Endothelial cell of umbilical vein (primary cell): ENCODE data around the gene INTS2. TPM values are rescaled to one million over a fixed set of nuclear protein-coding genes. Genes with fewer than 3 reads are reported as not detected.
"Not testable (repeated sequence)": the region's sequence is repeated elsewhere in the genome, so short reads cannot be mapped to it uniquely, and the experiment has no call there.

Experiments
- BruUV-seq: library from RNA; stranded (reverse); fragments of 400-500 nt; replicated peaks from 2 replicates; lab custom pipeline; 2021; lab: Mats Ljungman, UMichigan
- CTCF ChIA-PET: fragments of 300-600, 350-600 bp; sonication (Branson Sonifier 250); formaldehyde crosslinking; loops from one replicate; lab custom pipeline; 2021; ENCODE audit warnings: antibody characterized with exemption, inconsistent platforms; lab: Charles Lee
- POLR2A ChIA-PET: fragments of 300-600, 350-600 bp; sonication (Branson Sonifier 250); formaldehyde crosslinking; loops from one replicate; lab custom pipeline; 2021; ENCODE audit warnings: antibody characterized with exemption, inconsistent platforms; lab: Charles Lee
- DNase-seq: peaks from one replicate; pipeline ENCODE4 v3.0.0-alpha.2; 2011; ENCODE audit warnings: low read depth, low spot score
- FAIRE-seq: peaks from 2 replicates; lab custom pipeline; 2011; peaks lifted over from hg19 to GRCh38; lab: Jason Lieb, UNC
- H2AFZ ChIP-seq: 2 replicates; pipeline ENCODE4 v1.6.0; 2012; ENCODE audit warnings: low read depth, low read length, control low read depth, inconsistent platforms
- H3K27ac ChIP-seq: 2 replicates; pipeline ENCODE4 v1.5.1; 2011; ENCODE audit warnings: low read depth, mild to moderate bottlenecking, control low read depth, low read length, moderate library complexity; ENCODE audit not compliant: insufficient read depth
- H3K27me3 ChIP-seq, 2 experiments: 2 replicates each; pipeline versions ENCODE4 v1.6.0 to v1.6.1; 2011; ENCODE audit warnings: low read length in 2 of 2, mixed read lengths in 1 of 2; ENCODE audit not compliant: control insufficient read depth in 2 of 2, insufficient read depth in 2 of 2
- H3K36me3 ChIP-seq, 2 experiments: 2 replicates in 1 of 2; 3 replicates in 1 of 2; pipeline ENCODE4 v1.5.1; 2011; ENCODE audit warnings: low read length in 2 of 2, mild to moderate bottlenecking in 1 of 2, moderate library complexity in 1 of 2; ENCODE audit not compliant: control insufficient read depth in 2 of 2, insufficient read depth in 2 of 2; ENCODE audit errors: extremely low read depth in 1 of 2
- H3K4me1 ChIP-seq: 3 replicates; pipeline ENCODE4 v1.5.1; 2011; ENCODE audit warnings: mild to moderate bottlenecking, low read length; ENCODE audit not compliant: control insufficient read depth, insufficient read depth; ENCODE audit errors: extremely low read depth
- H3K4me2 ChIP-seq: 2 replicates; pipeline ENCODE4 v1.6.1; 2011; ENCODE audit warnings: low read length, control low read depth, mixed read lengths; ENCODE audit not compliant: insufficient read depth
- H3K4me3 ChIP-seq, 3 experiments: fragments of 200-600 bp in 1 of 3; sonication (generic), shearing (Covaris generic) in 1 of 3; replicated peaks in 1 of 3; 2 replicates each; pipeline ENCODE4 v1.5.1; 2011 to 2016; ENCODE audit warnings: control low read depth in 3 of 3, low read length in 3 of 3, mild to moderate bottlenecking in 2 of 3, inconsistent platforms in 1 of 3, low read depth in 1 of 3, moderate library complexity in 1 of 3; ENCODE audit not compliant: insufficient read depth in 1 of 3
- H3K79me2 ChIP-seq: 2 replicates; pipeline ENCODE4 v1.6.0; 2012; ENCODE audit warnings: low read length, inconsistent platforms; ENCODE audit not compliant: control insufficient read depth, insufficient read depth
- H3K9ac ChIP-seq: replicated peaks from 2 replicates; pipeline ENCODE3; 2011; ENCODE audit warnings: low read length, control low read depth; ENCODE audit not compliant: insufficient read depth; ENCODE audit errors: extremely low read depth
- H3K9me1 ChIP-seq: replicated peaks from 3 replicates; pipeline ENCODE4 v1.6.0; 2011; ENCODE audit warnings: mild to moderate bottlenecking, low read length; ENCODE audit not compliant: control insufficient read depth, insufficient read depth; ENCODE audit errors: extremely low read depth
- H3K9me3 ChIP-seq: replicated peaks from 2 replicates; pipeline ENCODE4 v1.5.1; 2012; ENCODE audit warnings: low read length, inconsistent platforms; ENCODE audit not compliant: control insufficient read depth, insufficient read depth
- H4K20me1 ChIP-seq: replicated peaks from 2 replicates; pipeline ENCODE3; 2011; ENCODE audit warnings: mild to moderate bottlenecking, low read length; ENCODE audit not compliant: control insufficient read depth, insufficient read depth; ENCODE audit errors: extremely low read depth
- EZH2 ChIP-seq: IDR thresholded peaks from 2 replicates; pipeline ENCODE4 v1.6.1; 2012; ENCODE audit warnings: borderline replicate concordance, low read depth, mild to moderate bottlenecking, moderate library complexity, low read length, inconsistent platforms; ENCODE audit not compliant: severe bottlenecking
- FOS ChIP-seq: IDR thresholded peaks from 2 replicates; pipeline ENCODE4 v1.6.1; 2011; ENCODE audit warnings: mild to moderate bottlenecking, low read length, moderate library complexity, borderline replicate concordance; ENCODE audit not compliant: insufficient read depth
- GATA2 ChIP-seq: IDR thresholded peaks from 2 replicates; pipeline ENCODE4 v1.7.0; 2011; ENCODE audit warnings: low read depth, mild to moderate bottlenecking, moderate library complexity, mixed read lengths, low read length; ENCODE audit not compliant: insufficient read length, insufficient read depth
- JUN ChIP-seq: IDR thresholded peaks from 2 replicates; pipeline ENCODE4 v1.6.1; 2011; ENCODE audit warnings: borderline replicate concordance, low read depth; ENCODE audit not compliant: insufficient read length, insufficient read depth
- MYC ChIP-seq: IDR thresholded peaks from one replicate; pipeline ENCODE4 v1.6.1; 2011; ENCODE audit warnings: mild to moderate bottlenecking, low read depth, low read length
- POLR2A ChIP-seq: IDR thresholded peaks from 2 replicates; pipeline ENCODE4 v1.6.1; 2012; ENCODE audit warnings: low read depth, mild to moderate bottlenecking, control low read depth, low read length
- POLR2AphosphoS5 ChIP-seq: IDR thresholded peaks from 2 replicates; pipeline ENCODE4 v1.6.1; 2012; ENCODE audit warnings: low read depth, mild to moderate bottlenecking, control low read depth, low read length, moderate library complexity; ENCODE audit not compliant: insufficient read depth
- dilution Hi-C: fragments of 300-500 bp; cut with MboI; formaldehyde crosslinking; loops from one replicate; pipeline ENCODE4 v1.15.0; 2019; ENCODE audit warnings: low sequenced_read_pairs; ENCODE audit not compliant: extremely low pct_ligation_motif_present
- intact Hi-C: fragments of 100-400 bp; cut with micrococcal nuclease; formaldehyde crosslinking; loops from one replicate; pipeline ENCODE4 v1.10.0; 2022
- polyA plus RNA-seq, 4 experiments: library from polyadenylated mRNA; depleted of rRNA in 3 of 4; stranded (reverse) in 3 of 4; unstranded in 1 of 4; fragments of >200 nt; gene quantifications; 2 replicates each; pipeline versions ENCODE4 v1.2.1 to v1.2.3, GENCODE V29; 2011 to 2012; ENCODE audit warnings: missing spikeins in 1 of 4
- total RNA-seq: library from RNA; stranded (reverse); gene quantifications from 2 replicates; pipeline ENCODE4 v1.2.3, GENCODE V29; 2021
- TF ChIP-seq, protein P1 (sequence below): IDR thresholded peaks from 2 replicates; pipeline ENCODE4 v1.6.1; 2011; ENCODE audit not compliant: insufficient read depth, insufficient read length
- TF ChIP-seq, protein P2 (sequence below), 2 donors: IDR thresholded peaks; 1 replicate in 1 of 2; 2 replicates in 1 of 2; pipeline ENCODE4 v1.5.1; 2011; ENCODE audit warnings: low read length in 2 of 2, mild to moderate bottlenecking in 2 of 2, moderate library complexity in 2 of 2, control low read depth in 1 of 2, inconsistent platforms in 1 of 2, low read depth in 1 of 2; ENCODE audit not compliant: insufficient read depth in 1 of 2; ENCODE audit errors: extremely low read depth in 1 of 2

The INTS2 gene
- total and polyA plus RNA-seq, 2 donors (not counting 3 experiments of a cell fraction or from before 2014, with no cell fraction given) = 6.2 to 13.4 TPM

DNA sequence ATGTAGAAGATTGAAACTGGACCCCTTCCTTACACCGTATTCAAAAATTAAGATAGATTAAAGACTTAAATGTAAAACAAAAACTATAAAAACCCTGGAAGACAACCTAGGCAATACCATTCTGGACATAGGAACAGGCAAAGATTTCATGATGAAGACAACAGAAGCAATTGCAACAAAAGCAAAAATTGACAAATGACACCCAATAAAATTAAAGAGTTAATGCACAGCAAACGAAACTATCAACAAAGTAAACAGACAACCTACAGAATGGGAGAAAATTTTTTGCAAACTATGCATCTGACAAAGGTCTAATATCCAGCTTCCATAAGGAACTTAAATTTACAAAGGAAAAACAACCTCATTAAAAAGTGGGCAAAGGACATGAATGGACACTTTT is 101.6 kb downstream of the INTS2 start:
- H3K9me3 ChIP-seq, H3K36me3 ChIP-seq, intact Hi-C loops, H2AFZ ChIP-seq, H3K4me1 ChIP-seq, H3K79me2 ChIP-seq, H3K4me3 ChIP-seq, CTCF ChIA-PET, H3K9me1 ChIP-seq, H3K4me2 ChIP-seq, H3K27me3 ChIP-seq, DNase-seq, H4K20me1 ChIP-seq, H3K9ac ChIP-seq, POLR2A ChIA-PET, BruUV-seq, FAIRE-seq, H3K27ac ChIP-seq, dilution Hi-C loops: not testable (repeated sequence)

DNA sequence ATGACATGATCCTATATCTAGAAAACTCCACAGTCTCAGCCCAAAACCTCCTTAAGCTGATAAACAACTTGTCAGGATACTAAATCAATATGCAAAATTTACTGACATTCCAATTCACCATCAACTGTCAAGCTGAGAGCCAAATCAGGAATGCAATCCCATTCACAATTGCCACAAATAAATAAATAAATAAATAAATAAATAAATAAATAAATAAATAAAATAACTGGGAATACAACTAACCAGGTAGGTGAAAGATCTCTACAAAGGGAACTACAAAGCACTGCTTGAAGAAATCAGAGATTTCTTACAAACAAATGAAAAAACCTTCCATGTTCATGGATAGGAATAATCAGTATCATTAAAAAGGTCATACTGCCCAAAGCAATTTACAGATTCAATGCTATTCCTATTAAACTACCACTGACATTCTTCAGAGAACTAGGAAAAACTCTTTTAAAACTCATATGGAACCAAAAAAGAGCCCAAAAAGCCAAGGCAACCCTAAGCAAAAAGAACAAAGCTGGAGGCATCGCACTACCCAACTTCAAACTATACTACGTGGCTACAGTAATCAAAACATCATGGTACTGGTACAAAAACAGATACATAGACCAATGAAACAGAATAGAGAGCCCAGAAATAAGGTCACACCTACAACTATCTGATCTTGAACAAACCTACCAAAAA is 102.2 kb downstream of the INTS2 start:
- FAIRE-seq (no peak), DNase-seq (no peak)
- no peaks in the 10 kb centered on the region for H3K36me3 ChIP-seq
- TF ChIP-seq POLR2A = no peak
- no peak for TF ChIP-seq EZH2
- TF ChIP-seq POLR2AphosphoS5 = no peak
- TF ChIP-seq, protein P1, sequence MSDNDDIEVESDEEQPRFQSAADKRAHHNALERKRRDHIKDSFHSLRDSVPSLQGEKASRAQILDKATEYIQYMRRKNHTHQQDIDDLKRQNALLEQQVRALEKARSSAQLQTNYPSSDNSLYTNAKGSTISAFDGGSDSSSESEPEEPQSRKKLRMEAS = no peak
- TF ChIP-seq, protein P2, sequence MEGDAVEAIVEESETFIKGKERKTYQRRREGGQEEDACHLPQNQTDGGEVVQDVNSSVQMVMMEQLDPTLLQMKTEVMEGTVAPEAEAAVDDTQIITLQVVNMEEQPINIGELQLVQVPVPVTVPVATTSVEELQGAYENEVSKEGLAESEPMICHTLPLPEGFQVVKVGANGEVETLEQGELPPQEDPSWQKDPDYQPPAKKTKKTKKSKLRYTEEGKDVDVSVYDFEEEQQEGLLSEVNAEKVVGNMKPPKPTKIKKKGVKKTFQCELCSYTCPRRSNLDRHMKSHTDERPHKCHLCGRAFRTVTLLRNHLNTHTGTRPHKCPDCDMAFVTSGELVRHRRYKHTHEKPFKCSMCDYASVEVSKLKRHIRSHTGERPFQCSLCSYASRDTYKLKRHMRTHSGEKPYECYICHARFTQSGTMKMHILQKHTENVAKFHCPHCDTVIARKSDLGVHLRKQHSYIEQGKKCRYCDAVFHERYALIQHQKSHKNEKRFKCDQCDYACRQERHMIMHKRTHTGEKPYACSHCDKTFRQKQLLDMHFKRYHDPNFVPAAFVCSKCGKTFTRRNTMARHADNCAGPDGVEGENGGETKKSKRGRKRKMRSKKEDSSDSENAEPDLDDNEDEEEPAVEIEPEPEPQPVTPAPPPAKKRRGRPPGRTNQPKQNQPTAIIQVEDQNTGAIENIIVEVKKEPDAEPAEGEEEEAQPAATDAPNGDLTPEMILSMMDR (IDR thresholded peaks at IDR 0.05; ENCODE audit: extremely low read depth in 1 of 2, insufficient read depth in 1 of 2, low read depth in 1 of 2, low read length in 2 of 2) = no peak
- TF ChIP-seq JUN = no peak
- TF ChIP-seq FOS = no peak
- no peak for TF ChIP-seq MYC
- no peak for TF ChIP-seq GATA2
- H3K27me3 ChIP-seq = no peaks in the 10 kb centered on the region
- H3K9me1 ChIP-seq = no peaks in the 10 kb centered on the region
- H3K27ac ChIP-seq = no peak overlapping the region
- no peaks in the 10 kb centered on the region for H3K9me3 ChIP-seq
- POLR2A ChIA-PET = no interaction called here
- no peak overlapping the region for H3K4me2 ChIP-seq
- no peak overlapping the region for H3K9ac ChIP-seq
- H3K79me2 ChIP-seq = no peaks in the 10 kb centered on the region
- intact Hi-C loops = no loop called here
- H3K4me1 ChIP-seq = no peaks in the 10 kb centered on the region
- no peak overlapping the region for H2AFZ ChIP-seq
- H4K20me1 ChIP-seq = no peaks in the 10 kb centered on the region
- CTCF ChIA-PET = interaction anchor here (0.6 kb wide), 1 partner anchor 11 kb away, joined by 3 read pairs; no protein-coding TSS in a partner anchor
- no peak overlapping the region for H3K4me3 ChIP-seq
- dilution Hi-C loops = no loop called here
- BruUV-seq = no TSS peak
